ENCODE data around the gene CLRN1. TPM values are rescaled to one million over a fixed set of nuclear protein-coding genes. Genes with fewer than 3 reads are reported as not detected.

Gene CLRN1
- total RNA-seq, 1 donor from 2014 or later = not detected

- DNase-seq (ENCODE audit: low read depth) = no peak
- Histone ChIP-seq H3K27me3 (ENCODE audit: control insufficient read depth, insufficient read depth, low read length) (peaks cover 8% of the 10 kb centered on the region), H3K36me3 (ENCODE audit: control insufficient read depth, insufficient read depth, low read length) (no peaks in the 10 kb centered on the region), H3K4me3 (ENCODE audit: low read depth, low read length) (no peak overlapping the region)
- TF ChIP-seq, protein P1, sequence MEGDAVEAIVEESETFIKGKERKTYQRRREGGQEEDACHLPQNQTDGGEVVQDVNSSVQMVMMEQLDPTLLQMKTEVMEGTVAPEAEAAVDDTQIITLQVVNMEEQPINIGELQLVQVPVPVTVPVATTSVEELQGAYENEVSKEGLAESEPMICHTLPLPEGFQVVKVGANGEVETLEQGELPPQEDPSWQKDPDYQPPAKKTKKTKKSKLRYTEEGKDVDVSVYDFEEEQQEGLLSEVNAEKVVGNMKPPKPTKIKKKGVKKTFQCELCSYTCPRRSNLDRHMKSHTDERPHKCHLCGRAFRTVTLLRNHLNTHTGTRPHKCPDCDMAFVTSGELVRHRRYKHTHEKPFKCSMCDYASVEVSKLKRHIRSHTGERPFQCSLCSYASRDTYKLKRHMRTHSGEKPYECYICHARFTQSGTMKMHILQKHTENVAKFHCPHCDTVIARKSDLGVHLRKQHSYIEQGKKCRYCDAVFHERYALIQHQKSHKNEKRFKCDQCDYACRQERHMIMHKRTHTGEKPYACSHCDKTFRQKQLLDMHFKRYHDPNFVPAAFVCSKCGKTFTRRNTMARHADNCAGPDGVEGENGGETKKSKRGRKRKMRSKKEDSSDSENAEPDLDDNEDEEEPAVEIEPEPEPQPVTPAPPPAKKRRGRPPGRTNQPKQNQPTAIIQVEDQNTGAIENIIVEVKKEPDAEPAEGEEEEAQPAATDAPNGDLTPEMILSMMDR (IDR thresholded peaks at IDR 0.05; ENCODE audit: insufficient read depth, low read length, poor library complexity, severe bottlenecking) = no peak
These were observed 30.3 kb downstream of the CLRN1 start for GRCh38 chr3:150942221-150942620.

- no peaks in the 10 kb centered on the region for H3K36me3 ChIP-seq (ENCODE audit: control insufficient read depth, insufficient read depth, low read length)
- TF ChIP-seq, protein P1 (IDR thresholded peaks at IDR 0.05; ENCODE audit: insufficient read depth, low read length, poor library complexity, severe bottlenecking) = no peak
- no peak for DNase-seq (ENCODE audit: low read depth)
- H3K27me3 ChIP-seq (ENCODE audit: control insufficient read depth, insufficient read depth, low read length) = peaks cover 10% of the 10 kb centered on the region
- H3K4me3 ChIP-seq (ENCODE audit: low read depth, low read length) = no peak overlapping the region
These were observed 35.8 kb downstream of the CLRN1 start for GRCh38 chr3:150936693-150937092.

DNA sequence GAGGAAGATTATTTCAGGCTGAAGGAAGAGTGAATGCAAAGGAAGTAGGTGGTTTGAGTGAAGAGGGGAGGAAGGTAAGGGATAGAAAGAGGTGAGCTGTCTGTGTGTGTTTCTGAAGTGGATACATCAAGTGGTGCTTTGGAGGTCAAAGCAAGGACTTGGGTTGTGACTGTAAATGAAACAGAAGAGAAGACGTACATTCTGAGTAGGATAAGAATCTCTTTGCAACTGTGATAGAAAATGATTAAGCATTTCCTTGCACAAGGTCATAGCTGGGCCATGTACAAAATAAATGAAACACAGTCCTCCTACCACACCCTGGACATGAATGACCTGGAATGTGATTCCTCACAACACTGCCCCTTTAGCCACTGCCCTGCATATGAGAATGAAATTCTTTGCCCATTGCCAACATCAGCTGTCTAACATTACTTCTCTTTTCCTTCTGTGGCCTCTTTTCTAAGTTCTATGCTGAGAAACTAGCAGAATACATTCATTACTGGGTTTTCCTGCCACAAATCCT, 39.0 kb downstream of the CLRN1 start:
- Histone ChIP-seq H3K27me3 (ENCODE audit: control insufficient read depth, insufficient read depth, low read length) (peaks cover 2% of the 10 kb centered on the region), H3K36me3 (ENCODE audit: control insufficient read depth, insufficient read depth, low read length) (no peaks in the 10 kb centered on the region), H3K4me3 (ENCODE audit: low read depth, low read length) (no peak overlapping the region)
- TF ChIP-seq, protein P1 (IDR thresholded peaks at IDR 0.05; ENCODE audit: insufficient read depth, low read length, poor library complexity, severe bottlenecking) = no peak
- DNase-seq (ENCODE audit: low read depth) = no peak

- peaks cover 2% of the 10 kb centered on the region for H3K27me3 ChIP-seq (ENCODE audit: control insufficient read depth, insufficient read depth, low read length)
- no peak for DNase-seq (ENCODE audit: low read depth)
- H3K4me3 ChIP-seq (ENCODE audit: low read depth, low read length) = no peak overlapping the region
- TF ChIP-seq, protein P1 (IDR thresholded peaks at IDR 0.05; ENCODE audit: insufficient read depth, low read length, poor library complexity, severe bottlenecking) = no peak
- no peaks in the 10 kb centered on the region for H3K36me3 ChIP-seq (ENCODE audit: control insufficient read depth, insufficient read depth, low read length)
These were observed 40.8 kb downstream of the CLRN1 start for GRCh38 chr3:150931745-150932144.

DNA sequence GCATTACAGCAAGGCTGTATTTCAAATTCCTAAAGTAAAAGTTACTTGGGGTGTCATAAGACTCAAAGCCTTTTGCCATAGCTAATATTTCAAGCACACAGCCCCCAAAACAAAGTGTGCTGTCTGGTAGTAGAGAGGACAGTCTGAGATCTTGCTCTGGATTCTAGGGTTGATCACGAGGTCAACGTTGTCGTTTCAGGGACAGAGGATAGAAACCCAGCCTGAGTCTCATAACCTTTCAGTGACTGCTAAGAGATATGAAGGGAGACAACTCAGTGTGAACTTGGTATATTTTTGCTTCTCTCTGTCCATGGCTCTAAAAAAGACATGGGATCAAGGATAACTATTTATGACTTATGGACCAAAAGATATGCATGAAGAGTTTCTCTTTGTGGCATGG, 41.7 kb downstream of the CLRN1 start:
- TF ChIP-seq, protein P1 (IDR thresholded peaks at IDR 0.05; ENCODE audit: insufficient read depth, low read length, poor library complexity, severe bottlenecking) = no peak
- H3K4me3 ChIP-seq (ENCODE audit: low read depth, low read length) = no peak overlapping the region
- DNase-seq (ENCODE audit: low read depth) = no peak
- H3K36me3 ChIP-seq (ENCODE audit: control insufficient read depth, insufficient read depth, low read length) = no peaks in the 10 kb centered on the region
- H3K27me3 ChIP-seq (ENCODE audit: control insufficient read depth, insufficient read depth, low read length) = peaks cover 2% of the 10 kb centered on the region

GRCh38 chr3:150928234-150928633, 44.3 kb downstream of the CLRN1 start:
- H3K27me3 ChIP-seq (ENCODE audit: control insufficient read depth, insufficient read depth, low read length) = no peaks in the 10 kb centered on the region
- H3K4me3 ChIP-seq (ENCODE audit: low read depth, low read length) = no peak overlapping the region
- H3K36me3 ChIP-seq (ENCODE audit: control insufficient read depth, insufficient read depth, low read length) = no peaks in the 10 kb centered on the region
- TF ChIP-seq, protein P1 (IDR thresholded peaks at IDR 0.05; ENCODE audit: insufficient read depth, low read length, poor library complexity, severe bottlenecking) = no peak
- no peak for DNase-seq (ENCODE audit: low read depth)
